ENCODE measurements around the gene FPGS.

FPGS gene

DNA sequence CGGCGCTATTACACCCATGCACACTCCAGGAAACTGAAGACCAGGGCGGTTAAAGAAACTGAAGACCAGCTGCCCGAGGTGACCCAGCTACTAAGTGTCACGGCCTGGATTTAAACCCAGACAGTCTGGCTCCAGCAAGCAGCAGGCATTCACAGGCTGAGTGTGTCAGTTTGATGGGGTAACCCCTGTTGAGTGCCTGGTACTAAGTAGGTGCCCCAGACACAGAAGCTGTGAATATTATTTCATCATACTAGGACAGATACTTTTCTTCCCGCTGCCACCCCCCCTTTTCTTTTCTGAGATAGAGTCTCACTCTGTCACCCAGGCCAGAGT lies 44.5 kb downstream of the FPGS start:
- TF ChIP-seq Cebpa-rat (IDR thresholded peaks at IDR 0.05): no peak
- Histone ChIP-seq H3K4me1 (peaks cover 35% of the 10 kb centered on the region), H3K27ac (no peak overlapping the region), H3K4me2 (peak overlapping the region; percentile 48), H4K20me1 (peaks cover 55% of the 10 kb centered on the region), H3K9me3 (peaks cover 32% of the 10 kb centered on the region), H3K4me3 (no peak overlapping the region), H3K9ac (no peak overlapping the region), H3K36me3 (peaks cover 93% of the 10 kb centered on the region), H3K27me3 (no peaks in the 10 kb centered on the region)

DNA sequence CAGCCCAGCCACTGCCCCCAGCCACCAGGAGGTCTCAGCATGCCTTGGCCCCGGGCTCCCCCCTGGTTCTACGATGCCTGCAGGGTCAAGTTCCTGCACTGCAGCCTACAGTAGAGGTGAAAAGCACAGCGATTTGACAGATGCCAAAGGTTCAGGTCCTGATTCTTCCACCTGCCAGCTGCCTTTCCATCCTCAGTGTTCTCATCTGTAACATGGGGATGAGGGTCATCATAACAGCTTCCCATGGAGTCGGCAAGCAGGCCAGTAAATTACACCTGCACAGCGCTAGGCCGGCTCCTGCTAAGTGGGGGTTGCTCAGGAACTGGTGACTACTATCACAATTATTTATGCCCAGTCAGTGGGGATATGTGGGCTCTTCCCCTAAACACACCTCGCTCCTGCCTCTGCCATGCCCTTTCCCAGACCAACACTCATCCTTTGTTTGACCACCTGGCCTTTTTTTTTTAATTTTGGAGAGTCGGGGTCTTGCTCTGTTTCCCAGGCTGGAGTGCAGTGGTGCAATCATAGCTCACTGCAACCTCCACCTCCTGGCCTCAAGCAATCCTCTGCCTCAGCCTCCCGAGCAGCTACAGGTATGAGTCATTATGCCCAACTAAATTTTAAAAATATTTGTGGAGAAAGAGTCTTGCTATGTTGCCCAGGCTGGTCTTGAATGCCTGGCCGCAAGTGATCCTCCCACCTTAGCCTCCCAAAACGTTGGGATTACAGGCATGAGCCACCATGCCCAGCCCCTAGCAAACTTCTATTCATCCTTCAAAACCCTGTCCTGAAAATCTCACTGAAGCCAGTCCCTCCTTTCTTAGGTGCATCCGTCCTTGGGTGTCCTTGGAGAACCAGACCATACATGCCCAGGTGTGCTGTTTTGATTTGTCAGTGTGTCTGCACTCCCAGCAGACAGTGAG lies 45.4 kb downstream of the FPGS start:
- TF ChIP-seq Cebpa-rat (IDR thresholded peaks at IDR 0.05): no peak
- Histone ChIP-seq H3K27ac (peak overlapping the region; percentile 44), H3K4me3 (no peak overlapping the region), H4K20me1 (peaks cover 57% of the 10 kb centered on the region), H3K9ac (no peak overlapping the region), H3K9me3 (peaks cover 32% of the 10 kb centered on the region), H3K4me2 (peak overlapping the region; percentile 48), H3K27me3 (no peaks in the 10 kb centered on the region), H3K4me1 (peaks cover 44% of the 10 kb centered on the region), H3K36me3 (peaks cover 89% of the 10 kb centered on the region)

DNA sequence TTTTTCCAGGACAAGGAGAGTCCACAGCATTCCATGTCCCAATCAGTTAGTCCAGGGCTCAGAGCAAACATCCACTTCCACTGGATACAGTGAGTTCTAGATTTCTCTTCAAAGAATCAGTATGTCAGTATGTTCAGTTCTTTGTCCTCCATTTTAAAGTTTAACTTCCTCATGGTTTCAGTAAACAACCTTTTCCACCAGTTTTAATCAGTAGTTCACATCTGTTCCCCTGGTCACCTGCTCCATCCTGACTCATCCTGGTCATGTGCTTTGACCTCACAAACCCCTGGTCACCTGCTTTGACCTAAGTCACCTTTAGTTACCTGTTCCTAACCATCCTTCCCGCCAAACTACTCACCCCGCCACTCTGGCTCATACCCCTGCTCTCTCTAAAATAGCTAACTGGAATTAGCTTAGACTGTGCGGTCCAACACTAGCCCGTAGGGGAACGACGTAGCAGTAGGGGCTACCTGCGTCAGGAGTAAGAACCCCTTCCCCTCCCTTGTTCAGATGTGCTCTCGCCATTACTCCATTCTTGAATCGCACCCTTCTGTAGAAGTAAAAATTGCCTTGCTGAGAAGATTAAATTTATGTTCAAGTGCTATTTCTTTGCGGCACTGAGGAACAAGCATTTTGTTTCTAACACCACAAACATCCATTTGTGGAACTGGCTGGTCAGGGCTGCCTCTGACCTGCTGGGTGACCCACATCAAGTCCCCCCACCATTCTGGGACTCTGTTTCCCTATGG lies 46.2 kb downstream of the FPGS start:
- H3K36me3 ChIP-seq: peaks cover 86% of the 10 kb centered on the region
- no peak overlapping the region for H3K9ac ChIP-seq
- peak overlapping the region; percentile 29; the same call in 1 of the 2 replicates for H3K4me3 ChIP-seq
- peaks cover 50% of the 10 kb centered on the region for H3K4me1 ChIP-seq
- no peak for TF ChIP-seq Cebpa-rat (IDR thresholded peaks at IDR 0.05)
- no peak overlapping the region for H3K27ac ChIP-seq
- H3K9me3 ChIP-seq: peaks cover 32% of the 10 kb centered on the region
- no peaks in the 10 kb centered on the region for H3K27me3 ChIP-seq
- peaks cover 60% of the 10 kb centered on the region for H4K20me1 ChIP-seq
- no peak overlapping the region for H3K4me2 ChIP-seq

GRCh38 chr9:127850286-127850830 lies 47.7 kb downstream of the FPGS start:
- Histone ChIP-seq H3K4me3 (peak overlapping the region; percentile 29; the same call in 1 of the 2 replicates), H3K27me3 (no peaks in the 10 kb centered on the region), H3K27ac (0 out of 2 replicates have a peak overlapping the region, but pooled peaks have one; percentile 3), H4K20me1 (peaks cover 48% of the 10 kb centered on the region), H3K36me3 (peaks cover 72% of the 10 kb centered on the region), H3K4me2 (no peak overlapping the region), H3K4me1 (peaks cover 56% of the 10 kb centered on the region), H3K9ac (no peak overlapping the region), H3K9me3 (peaks cover 32% of the 10 kb centered on the region)
- no peak for TF ChIP-seq Cebpa-rat (IDR thresholded peaks at IDR 0.05)

- TF ChIP-seq Cebpa-rat (IDR thresholded peaks at IDR 0.05): no peak
- Histone ChIP-seq H4K20me1 (peaks cover 23% of the 10 kb centered on the region), H3K4me1 (peaks cover 63% of the 10 kb centered on the region), H3K36me3 (peaks cover 48% of the 10 kb centered on the region), H3K4me2 (peak overlapping the region; percentile 92), H3K9ac (peak overlapping the region; percentile 94), H3K27me3 (no peaks in the 10 kb centered on the region), H3K4me3 (peak overlapping the region; percentile 93), H3K9me3 (peaks cover 32% of the 10 kb centered on the region), H3K27ac (peak overlapping the region; percentile 96)
These were observed 50.1 kb downstream of the FPGS start for GRCh38 chr9:127852829-127853228.

DNA sequence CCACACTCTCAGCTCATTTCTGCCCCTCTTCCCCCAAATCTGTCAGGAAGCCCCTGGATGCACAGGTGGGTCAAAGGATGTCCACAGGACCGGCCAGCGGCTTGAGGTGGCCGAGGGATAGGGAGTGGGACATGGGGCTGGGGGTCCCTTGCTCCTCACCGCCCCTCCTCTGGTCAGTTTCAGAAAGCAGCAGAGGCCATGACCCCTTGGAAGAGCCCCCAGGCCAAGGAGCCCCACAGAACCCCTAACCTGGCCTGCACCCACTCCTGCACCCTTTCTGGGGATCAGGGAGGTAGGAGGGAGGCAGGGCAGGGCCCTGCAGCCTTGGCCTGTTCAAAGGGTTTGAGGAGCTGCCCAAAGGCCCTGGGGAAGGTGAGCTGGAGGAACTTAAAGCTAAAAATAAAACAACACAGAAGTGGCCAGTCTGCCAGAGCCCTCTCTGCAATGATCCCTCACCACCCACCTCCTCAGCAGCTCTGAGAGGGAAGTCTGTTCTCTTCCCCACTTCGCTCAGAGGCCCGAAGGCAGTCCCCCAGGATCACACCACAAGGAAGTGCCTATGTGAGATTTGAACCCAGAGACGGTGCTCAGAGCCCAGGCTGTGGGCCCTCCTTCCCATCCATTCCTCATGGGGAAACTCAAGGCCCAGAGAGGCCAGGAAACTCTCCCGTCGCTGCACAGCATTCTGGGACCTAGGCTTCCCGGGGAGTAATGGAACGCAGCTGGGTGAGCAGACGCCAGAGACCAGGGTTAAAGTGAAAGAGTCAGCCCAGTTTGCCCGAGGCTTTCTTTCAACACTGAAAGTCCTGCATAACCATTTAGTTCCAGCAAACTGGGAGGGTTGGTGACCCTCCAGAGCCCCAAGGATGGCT lies 50.9 kb downstream of the FPGS start:
- no peaks in the 10 kb centered on the region for H3K27me3 ChIP-seq
- peaks cover 64% of the 10 kb centered on the region for H3K4me1 ChIP-seq
- H3K4me2 ChIP-seq: peak overlapping the region; percentile 92
- H4K20me1 ChIP-seq: peaks cover 16% of the 10 kb centered on the region; the same call in 1 of the 2 replicates
- peaks cover 41% of the 10 kb centered on the region for H3K36me3 ChIP-seq
- peak overlapping the region; percentile 96 for H3K27ac ChIP-seq
- TF ChIP-seq Cebpa-rat (IDR thresholded peaks at IDR 0.05): no peak
- peaks cover 31% of the 10 kb centered on the region for H3K9me3 ChIP-seq
- H3K4me3 ChIP-seq: peak overlapping the region; percentile 93
- peak overlapping the region; percentile 94 for H3K9ac ChIP-seq

- Histone ChIP-seq H3K36me3 (peaks cover 33% of the 10 kb centered on the region), H3K27me3 (no peaks in the 10 kb centered on the region), H3K4me2 (peak within 1 kb of the TSS; percentile 92), H3K9me3 (peaks cover 23% of the 10 kb centered on the region), H4K20me1 (peaks cover 14% of the 10 kb centered on the region; the same call in 1 of the 2 replicates), H3K4me1 (peaks cover 71% of the 10 kb centered on the region), H3K9ac (peak within 1 kb of the TSS; percentile 94), H3K4me3 (peak within 1 kb of the TSS; percentile 93), H3K27ac (peak within 1 kb of the TSS; percentile 96)
- TF ChIP-seq Cebpa-rat (IDR thresholded peaks at IDR 0.05): no peak
These were observed 51.6 kb downstream of the FPGS start, which contains the start of gene ENG for GRCh38 chr9:127854184-127854806. Gene ENG (minus strand): TSS chr9:127854658. CDS start chr9:127854355, 303 bp downstream.

- Histone ChIP-seq H3K9me3 (peaks cover 17% of the 10 kb centered on the region), H3K4me1 (peaks cover 78% of the 10 kb centered on the region), H3K9ac (peak overlapping the region; percentile 94), H3K27ac (peak overlapping the region; percentile 92), H3K4me2 (peak overlapping the region; percentile 92), H3K4me3 (peak overlapping the region; percentile 93), H4K20me1 (peaks cover 13% of the 10 kb centered on the region; the same call in 1 of the 2 replicates), H3K27me3 (no peaks in the 10 kb centered on the region), H3K36me3 (peaks cover 26% of the 10 kb centered on the region)
- no peak for TF ChIP-seq Cebpa-rat (IDR thresholded peaks at IDR 0.05)
These were observed 52.3 kb downstream of the FPGS start for GRCh38 chr9:127854960-127855359.
